SK-N-SH (cell line): ENCODE measurements around the gene GLB1L3. TPM values are rescaled to one million over a fixed set of nuclear protein-coding genes. Genes with fewer than 3 reads are reported as not detected.

Experiments
- CTCF ChIP-seq: fragments of 200-600 bp; sonication (generic); IDR thresholded peaks from 2 replicates; pipeline ENCODE4 v1.6.1; 2017; ENCODE audit warnings: antibody characterized with exemption, mild to moderate bottlenecking, moderate library complexity
- EZH2phosphoT487 ChIP-seq: fragments of 200-600 bp; sonication (generic); IDR thresholded peaks from 2 replicates; pipeline ENCODE4 v1.6.1; 2017; ENCODE audit warnings: low read depth, mixed run types, mild to moderate bottlenecking, antibody characterized with exemption, moderate library complexity, borderline replicate concordance
- FOSL2 ChIP-seq: IDR thresholded peaks from 2 replicates; pipeline ENCODE4 v1.4.0; 2012; ENCODE audit warnings: low read depth, mild to moderate bottlenecking, moderate library complexity, borderline replicate concordance
- FOXM1 ChIP-seq: IDR thresholded peaks from 2 replicates; pipeline ENCODE4 v1.4.0; 2012; ENCODE audit warnings: low read depth, mild to moderate bottlenecking
- GABPA ChIP-seq: IDR thresholded peaks from 2 replicates; pipeline ENCODE4 v1.4.0; 2012; ENCODE audit warnings: low read depth, mild to moderate bottlenecking
- JUND ChIP-seq: IDR thresholded peaks from 2 replicates; pipeline ENCODE4 v1.4.0; 2012
- MXI1 ChIP-seq: IDR thresholded peaks from 2 replicates; pipeline ENCODE4 v1.6.1; 2012; ENCODE audit warnings: mild to moderate bottlenecking, low read depth, low read length, improper control_type of control experiment
- NFIC ChIP-seq: IDR thresholded peaks from 2 replicates; pipeline ENCODE4 v1.4.0; 2012; ENCODE audit warnings: borderline replicate concordance
- POLR2AphosphoS5 ChIP-seq: IDR thresholded peaks from 2 replicates; pipeline ENCODE4 v1.6.1; 2012; ENCODE audit warnings: low read depth, low read length
- RAD21 ChIP-seq: IDR thresholded peaks from 2 replicates; pipeline ENCODE4 v1.6.1; 2012; ENCODE audit warnings: mild to moderate bottlenecking, low read length
- RCOR1 ChIP-seq: fragments of 150-350 bp; IDR thresholded peaks from 2 replicates; pipeline ENCODE4 v1.6.1; 2017; ENCODE audit warnings: antibody characterized with exemption, low read length
- REST ChIP-seq: IDR thresholded peaks from 2 replicates; pipeline ENCODE4 v1.6.1; 2012; ENCODE audit warnings: mild to moderate bottlenecking, low read depth, low read length, moderate library complexity
- RFX5 ChIP-seq: IDR thresholded peaks from 2 replicates; pipeline ENCODE4 v1.6.1; 2012; ENCODE audit warnings: mild to moderate bottlenecking, improper control_type of control experiment, low read length
- RXRA ChIP-seq: IDR thresholded peaks from 2 replicates; pipeline ENCODE4 v1.4.0; 2012; ENCODE audit warnings: low read depth, mild to moderate bottlenecking, borderline replicate concordance
- SMC3 ChIP-seq: IDR thresholded peaks from 2 replicates; pipeline ENCODE4 v1.6.1; 2012; ENCODE audit warnings: low read depth, low read length, improper control_type of control experiment
- TEAD4 ChIP-seq: IDR thresholded peaks from 2 replicates; pipeline ENCODE4 v1.4.0; 2012; ENCODE audit warnings: mild to moderate bottlenecking, borderline replicate concordance; ENCODE audit not compliant: insufficient read depth
- polyA plus RNA-seq, 3 experiments: library from polyadenylated mRNA; depleted of rRNA; stranded (reverse); fragments of >200 nt; gene quantifications; 2 replicates each; pipeline ENCODE4 v1.2.3, GENCODE V29; 2012
- TF ChIP-seq, protein P1 (sequence below): fragments of 150-350 bp; IDR thresholded peaks from 2 replicates; pipeline ENCODE4 v1.6.1; 2016; ENCODE audit warnings: mild to moderate bottlenecking, low read depth, low read length
- TF ChIP-seq, protein P2 (sequence below): fragments of 150-350 bp; IDR thresholded peaks from 2 replicates; pipeline ENCODE4 v1.6.1; 2017; ENCODE audit warnings: antibody characterized with exemption, low read length, low read depth, borderline replicate concordance

The GLB1L3 gene
- polyA plus RNA-seq, 1 of the 3 experiments (the other 2 are of a cell fraction) = not detected

DNA sequence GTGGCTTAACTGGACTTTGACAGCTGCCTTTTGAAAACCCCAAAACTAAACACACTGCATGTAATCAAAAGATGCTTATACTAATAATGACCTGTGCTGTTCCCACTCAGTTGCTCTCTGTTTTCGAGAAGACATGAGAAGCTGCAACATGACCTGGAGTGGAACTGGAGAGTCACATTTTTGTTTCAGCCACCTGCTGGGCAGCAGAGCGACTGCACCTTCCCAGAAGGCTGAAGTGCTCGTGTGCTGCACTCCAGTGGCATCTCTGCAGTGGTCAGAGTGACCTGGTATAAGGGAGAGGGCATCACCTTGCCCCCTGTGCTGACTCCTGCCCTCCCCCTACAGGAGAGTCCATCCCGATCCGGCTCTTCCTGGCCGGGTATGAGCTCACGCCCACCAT lies 31.6 kb upstream of the GLB1L3 start (continued):
- peak; percentile 58 for TF ChIP-seq CTCF
- no peak for TF ChIP-seq RXRA
- no peak for TF ChIP-seq FOXM1
- TF ChIP-seq REST = no peak
- no peak for TF ChIP-seq EZH2phosphoT487
- TF ChIP-seq RCOR1 = no peak
- TF ChIP-seq POLR2AphosphoS5 = no peak
- TF ChIP-seq, protein P1, sequence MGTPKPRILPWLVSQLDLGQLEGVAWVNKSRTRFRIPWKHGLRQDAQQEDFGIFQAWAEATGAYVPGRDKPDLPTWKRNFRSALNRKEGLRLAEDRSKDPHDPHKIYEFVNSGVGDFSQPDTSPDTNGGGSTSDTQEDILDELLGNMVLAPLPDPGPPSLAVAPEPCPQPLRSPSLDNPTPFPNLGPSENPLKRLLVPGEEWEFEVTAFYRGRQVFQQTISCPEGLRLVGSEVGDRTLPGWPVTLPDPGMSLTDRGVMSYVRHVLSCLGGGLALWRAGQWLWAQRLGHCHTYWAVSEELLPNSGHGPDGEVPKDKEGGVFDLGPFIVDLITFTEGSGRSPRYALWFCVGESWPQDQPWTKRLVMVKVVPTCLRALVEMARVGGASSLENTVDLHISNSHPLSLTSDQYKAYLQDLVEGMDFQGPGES = no peak
- TF ChIP-seq JUND = no peak
- TF ChIP-seq TEAD4 = no peak
- no peak for TF ChIP-seq GABPA
- TF ChIP-seq NFIC = no peak
- no peak for TF ChIP-seq RFX5
- TF ChIP-seq, protein P2, sequence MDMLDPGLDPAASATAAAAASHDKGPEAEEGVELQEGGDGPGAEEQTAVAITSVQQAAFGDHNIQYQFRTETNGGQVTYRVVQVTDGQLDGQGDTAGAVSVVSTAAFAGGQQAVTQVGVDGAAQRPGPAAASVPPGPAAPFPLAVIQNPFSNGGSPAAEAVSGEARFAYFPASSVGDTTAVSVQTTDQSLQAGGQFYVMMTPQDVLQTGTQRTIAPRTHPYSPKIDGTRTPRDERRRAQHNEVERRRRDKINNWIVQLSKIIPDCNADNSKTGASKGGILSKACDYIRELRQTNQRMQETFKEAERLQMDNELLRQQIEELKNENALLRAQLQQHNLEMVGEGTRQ = no peak
- TF ChIP-seq RAD21 = peak; percentile 67
- TF ChIP-seq SMC3 = peak; percentile 57
- no peak for TF ChIP-seq FOSL2
- no peak for TF ChIP-seq MXI1
- TF ChIP-seq, all 33 proteins: peak for 3
